H9 (cell line): Measurements from ENCODE around the gene TIMM10B. TPM values are rescaled to one million over a fixed set of nuclear protein-coding genes. Genes with fewer than 3 reads are reported as not detected.

Source experiments
- DNase-seq: peaks from one replicate; pipeline ENCODE4 v3.0.0-alpha.2; 2017
- H2AFZ ChIP-seq: one replicate; pipeline ENCODE4 v1.6.1; 2013; ENCODE audit warnings: mild to moderate bottlenecking, low read length, control low read depth, moderate library complexity
- H2AK5ac ChIP-seq: 2 replicates; pipeline ENCODE4 v1.6.1; 2013; ENCODE audit warnings: low read length, control low read depth, mixed read lengths; ENCODE audit not compliant: insufficient read length
- H2BK120ac ChIP-seq: one replicate; pipeline ENCODE4 v1.6.1; 2013; ENCODE audit warnings: low read depth, mild to moderate bottlenecking, low read length, control low read depth, inconsistent platforms; ENCODE audit not compliant: poor library complexity, severe bottlenecking
- H2BK12ac ChIP-seq: 2 replicates; pipeline ENCODE4 v1.6.1; 2013; ENCODE audit warnings: low read length, control low read depth, mixed read lengths, low read depth; ENCODE audit not compliant: insufficient read length
- H2BK15ac ChIP-seq: 2 replicates; pipeline ENCODE4 v1.6.1; 2013; ENCODE audit warnings: low read depth, low read length, control low read depth
- H2BK20ac ChIP-seq: one replicate; pipeline ENCODE4 v1.6.1; 2013; ENCODE audit warnings: low read depth, mild to moderate bottlenecking, low read length, control low read depth, inconsistent platforms; ENCODE audit not compliant: poor library complexity, severe bottlenecking
- H2BK5ac ChIP-seq: 2 replicates; pipeline ENCODE4 v1.6.1; 2013; ENCODE audit warnings: low read length, control low read depth, mixed read lengths; ENCODE audit not compliant: insufficient read length
- H3K14ac ChIP-seq: 2 replicates; pipeline ENCODE4 v1.6.1; 2013; ENCODE audit warnings: low read length, control low read depth; ENCODE audit not compliant: insufficient read depth
- H3K18ac ChIP-seq: 2 replicates; pipeline ENCODE4 v1.6.1; 2013; ENCODE audit warnings: low read depth, mild to moderate bottlenecking, mixed read lengths, low read length, control low read depth; ENCODE audit not compliant: insufficient read length
- H3K23ac ChIP-seq: 2 replicates; pipeline ENCODE4 v1.6.1; 2013; ENCODE audit warnings: low read length, control low read depth, mixed read lengths, low read depth; ENCODE audit not compliant: insufficient read length
- H3K23me2 ChIP-seq: 2 replicates; pipeline ENCODE4 v1.6.1; 2013; ENCODE audit warnings: low read depth, mild to moderate bottlenecking, mixed read lengths, low read length, control low read depth; ENCODE audit not compliant: insufficient read length, poor library complexity, severe bottlenecking
- H3K27ac ChIP-seq: 2 replicates; pipeline ENCODE4 v1.5.1; 2013; ENCODE audit warnings: low read length, control low read depth, mixed read lengths, low read depth; ENCODE audit not compliant: insufficient read length
- H3K27me3 ChIP-seq: 2 replicates; pipeline ENCODE4 v1.6.1; 2013; ENCODE audit warnings: low read length, control low read depth, inconsistent platforms; ENCODE audit not compliant: insufficient read depth
- H3K4ac ChIP-seq: 2 replicates; pipeline ENCODE4 v1.6.1; 2013; ENCODE audit warnings: low read depth, mild to moderate bottlenecking, control low read depth, inconsistent platforms, low read length, moderate library complexity
- H3K4me1 ChIP-seq: 2 replicates; pipeline ENCODE4 v1.6.1; 2013; ENCODE audit warnings: low read length, control low read depth, inconsistent platforms; ENCODE audit not compliant: insufficient read depth
- H3K4me2 ChIP-seq: 2 replicates; pipeline ENCODE4 v1.6.1; 2013; ENCODE audit warnings: low read length, control low read depth, mixed read lengths; ENCODE audit not compliant: insufficient read length, insufficient read depth
- H3K56ac ChIP-seq: 2 replicates; pipeline ENCODE4 v1.6.1; 2013; ENCODE audit warnings: low read depth, mild to moderate bottlenecking, mixed read lengths, low read length, control low read depth; ENCODE audit not compliant: insufficient read length
- H3K79me1 ChIP-seq: 2 replicates; pipeline ENCODE4 v1.6.1; 2013; ENCODE audit warnings: low read depth, mild to moderate bottlenecking, moderate library complexity, low read length, control low read depth, inconsistent platforms; ENCODE audit not compliant: insufficient read depth, poor library complexity, severe bottlenecking
- H3K79me2 ChIP-seq: 2 replicates; pipeline ENCODE4 v1.6.1; 2013; ENCODE audit warnings: low read length, control low read depth, inconsistent platforms; ENCODE audit not compliant: insufficient read depth
- H3K9ac ChIP-seq: 2 replicates; pipeline ENCODE4 v1.6.1; 2013; ENCODE audit warnings: low read length, control low read depth, mixed read lengths; ENCODE audit not compliant: insufficient read length; ENCODE audit errors: extremely low read depth
- H3K9me3 ChIP-seq: one replicate; pipeline ENCODE4 v1.6.1; 2013; ENCODE audit warnings: low read depth, low read length, inconsistent platforms; ENCODE audit not compliant: control insufficient read depth
- H3T11ph ChIP-seq: one replicate; pipeline ENCODE4 v1.6.1; 2013; ENCODE audit warnings: mild to moderate bottlenecking, low read length, control low read depth, inconsistent platforms
- H4K20me1 ChIP-seq: one replicate; pipeline ENCODE4 v1.6.1; 2013; ENCODE audit not compliant: control insufficient read depth, insufficient read length, insufficient read depth
- H4K5ac ChIP-seq: 2 replicates; pipeline ENCODE4 v1.6.1; 2013; ENCODE audit warnings: low read depth, mild to moderate bottlenecking, mixed read lengths, low read length, control low read depth; ENCODE audit not compliant: insufficient read length
- H4K8ac ChIP-seq: replicated peaks from 2 replicates; pipeline ENCODE4 v1.6.1; 2013; ENCODE audit warnings: low read length, control low read depth, mixed read lengths, low read depth; ENCODE audit not compliant: insufficient read length
- H4K91ac ChIP-seq: 2 replicates; pipeline ENCODE4 v1.6.1; 2013; ENCODE audit warnings: low read depth, mild to moderate bottlenecking, moderate library complexity, mixed read lengths, low read length, control low read depth; ENCODE audit not compliant: insufficient read length
- H3K27ac Mint-ChIP-seq, 3 experiments: 2 replicates in 2 of 3; 3 replicates in 1 of 3; pipeline ENCODE4 v1.8.0; 2020 to 2021; ENCODE audit warnings: mixed read lengths in 3 of 3, mild to moderate bottlenecking in 1 of 3, moderate library complexity in 1 of 3
- H3K27me3 Mint-ChIP-seq: 2 replicates; pipeline ENCODE4 v1.8.0; 2021; ENCODE audit warnings: low read depth, mild to moderate bottlenecking, moderate library complexity, mixed read lengths
- H3K36me3 Mint-ChIP-seq, 3 experiments: 2 replicates in 2 of 3; 3 replicates in 1 of 3; pipeline ENCODE4 v1.8.0; 2020 to 2021; ENCODE audit warnings: low read depth in 3 of 3, mixed read lengths in 3 of 3; ENCODE audit not compliant: insufficient read depth in 1 of 3
- H3K4me1 Mint-ChIP-seq, 2 experiments: 2 replicates each; pipeline ENCODE4 v1.8.0; 2020; ENCODE audit warnings: mixed read lengths in 2 of 2
- H3K4me3 Mint-ChIP-seq, 2 experiments: 2 replicates in 1 of 2; 3 replicates in 1 of 2; pipeline ENCODE4 v1.8.0; 2020 to 2021; ENCODE audit warnings: mild to moderate bottlenecking in 2 of 2, mixed read lengths in 2 of 2, moderate library complexity in 1 of 2
- H3K9me3 Mint-ChIP-seq, 2 experiments: 2 replicates in 1 of 2; 3 replicates in 1 of 2; pipeline ENCODE4 v1.8.0; 2020; ENCODE audit warnings: mild to moderate bottlenecking in 2 of 2, mixed read lengths in 2 of 2, moderate library complexity in 1 of 2
- WGBS: extraction: QIAGEN DNeasy Blood & Tissue Kit; methylation state at CpG from one replicate; pipeline ENCODE4 v1.1.7; 2013; ENCODE audit warnings: missing lambda C conversion rate, low lambda C conversion rate, mixed read lengths; ENCODE audit not compliant: insufficient read length; ENCODE audit errors: extremely low coverage; 5-methylcytosine and 5-hydroxymethylcytosine counted together
- total RNA-seq: library from RNA; stranded (reverse); gene quantifications from 2 replicates; pipeline ENCODE4 v1.2.1, GENCODE V29; 2021
- TF ChIP-seq, protein P1 (sequence below): fragments of 200-600 bp; sonication (generic); conservative IDR thresholded peaks from 3 replicates; pipeline ENCODE4 v1.8.0; 2021; ENCODE audit warnings: antibody characterized with exemption, mild to moderate bottlenecking

TIMM10B gene
- total RNA-seq, 1 experiment from 2014 or later, result 49.9 TPM

- Histone ChIP-seq H2AFZ (no peak overlapping the region), H2BK12ac (no peak overlapping the region), H3K9me3 (no peaks in the 10 kb centered on the region), H3K9ac (no peak overlapping the region), H3K27ac (no peak overlapping the region), H3T11ph (no peak overlapping the region), H3K27me3 (no peaks in the 10 kb centered on the region), H2BK5ac (no peak overlapping the region), H3K56ac (no peak overlapping the region), H2BK15ac (no peak overlapping the region), H2BK120ac (no peak overlapping the region), H3K18ac (no peak overlapping the region), H3K79me2 (peaks cover 10% of the 10 kb centered on the region; the same call in 1 of the 2 replicates), H3K79me1 (peaks cover 12% of the 10 kb centered on the region), H2BK20ac (no peak overlapping the region), H2AK5ac (no peak overlapping the region), H4K8ac (no peak overlapping the region), H3K23ac (no peak overlapping the region), H4K91ac (no peak overlapping the region), H3K14ac (no peak overlapping the region), H3K4ac (no peak overlapping the region), H3K4me1 (no peaks in the 10 kb centered on the region), H3K23me2 (peaks cover 8% of the 10 kb centered on the region), H3K4me2 (no peak overlapping the region), H4K20me1 (no peaks in the 10 kb centered on the region), H4K5ac (no peak overlapping the region)
- WGBS, result 100% methylated on average over 2 of the region's 3 CpGs
- peaks cover 6 to 7% of the 10 kb centered on the region in 2 experiments for H3K4me1 Mint-ChIP-seq
- no peak overlapping the region for H3K27ac Mint-ChIP-seq
- no peak for DNase-seq
- H3K36me3 Mint-ChIP-seq, result peaks cover 14 to 19% (median 15%) of the 10 kb centered on the region in 3 experiments; a peak in 6 of 7 replicates
- H3K27me3 Mint-ChIP-seq, result no peaks in the 10 kb centered on the region; the same call in 1 of the 2 replicates
- no peak overlapping the region for H3K4me3 Mint-ChIP-seq
- TF ChIP-seq, protein P1, sequence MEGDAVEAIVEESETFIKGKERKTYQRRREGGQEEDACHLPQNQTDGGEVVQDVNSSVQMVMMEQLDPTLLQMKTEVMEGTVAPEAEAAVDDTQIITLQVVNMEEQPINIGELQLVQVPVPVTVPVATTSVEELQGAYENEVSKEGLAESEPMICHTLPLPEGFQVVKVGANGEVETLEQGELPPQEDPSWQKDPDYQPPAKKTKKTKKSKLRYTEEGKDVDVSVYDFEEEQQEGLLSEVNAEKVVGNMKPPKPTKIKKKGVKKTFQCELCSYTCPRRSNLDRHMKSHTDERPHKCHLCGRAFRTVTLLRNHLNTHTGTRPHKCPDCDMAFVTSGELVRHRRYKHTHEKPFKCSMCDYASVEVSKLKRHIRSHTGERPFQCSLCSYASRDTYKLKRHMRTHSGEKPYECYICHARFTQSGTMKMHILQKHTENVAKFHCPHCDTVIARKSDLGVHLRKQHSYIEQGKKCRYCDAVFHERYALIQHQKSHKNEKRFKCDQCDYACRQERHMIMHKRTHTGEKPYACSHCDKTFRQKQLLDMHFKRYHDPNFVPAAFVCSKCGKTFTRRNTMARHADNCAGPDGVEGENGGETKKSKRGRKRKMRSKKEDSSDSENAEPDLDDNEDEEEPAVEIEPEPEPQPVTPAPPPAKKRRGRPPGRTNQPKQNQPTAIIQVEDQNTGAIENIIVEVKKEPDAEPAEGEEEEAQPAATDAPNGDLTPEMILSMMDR, result no peak
- no peaks in the 10 kb centered on the region for H3K9me3 Mint-ChIP-seq
Measured at GRCh38 chr11:6485661-6486060, 4.4 kb downstream of the TIMM10B start.
